Kidney (tissue), 14 donors: ENCODE data around the gene DNMBP. TPM values are rescaled to one million over a fixed set of nuclear protein-coding genes. Genes with fewer than 3 reads are reported as not detected.
A peak's percentile ranks its signal among the peaks of the same experiment; 100 is the strongest.

Experiments
- DNase-seq, 5 donors: peaks; one replicate each; pipeline ENCODE4 v3.0.0-alpha.2; 2013 to 2020
- FAIRE-seq: peaks from 2 replicates; lab custom pipeline; 2012; peaks lifted over from hg19 to GRCh38; lab: Jason Lieb, UNC
- H3K27ac ChIP-seq, 2 donors: one replicate each; pipeline ENCODE4 v1.7.0; 2013; ENCODE audit warnings: low read depth in 2 of 2, low read length in 2 of 2, inconsistent platforms in 1 of 2
- H3K27me3 ChIP-seq: one replicate; pipeline ENCODE4 v1.7.1; 2013; ENCODE audit warnings: low read length, inconsistent platforms; ENCODE audit not compliant: control insufficient read depth, insufficient read depth
- H3K36me3 ChIP-seq, 3 donors: one replicate each; pipeline versions ENCODE4 v1.7.0 to v1.7.1; 2013; ENCODE audit warnings: low read length in 3 of 3, control low read depth in 1 of 3, inconsistent platforms in 1 of 3; ENCODE audit not compliant: insufficient read depth in 3 of 3, control insufficient read depth in 2 of 3
- H3K4me1 ChIP-seq, 3 donors: one replicate each; pipeline versions ENCODE4 v1.7.0 to v1.7.1; 2013; ENCODE audit warnings: low read length in 3 of 3, inconsistent platforms in 1 of 3, low read depth in 1 of 3; ENCODE audit not compliant: control insufficient read depth in 2 of 3, insufficient read depth in 2 of 3
- H3K4me3 ChIP-seq, 3 donors: one replicate each; pipeline versions ENCODE4 v1.7.0 to v1.8.1; 2013; ENCODE audit warnings: low read length in 3 of 3, control low read depth in 1 of 3, inconsistent platforms in 1 of 3
- H3K9ac ChIP-seq, 3 donors: one replicate each; pipeline versions ENCODE4 v1.7.0 to v1.7.1; 2013; ENCODE audit warnings: low read length in 3 of 3, control low read depth in 1 of 3, inconsistent platforms in 1 of 3
- H3K9me3 ChIP-seq, 3 donors: one replicate each; pipeline versions ENCODE4 v1.7.0 to v1.7.1; 2013; ENCODE audit warnings: low read length in 3 of 3, control low read depth in 1 of 3, inconsistent platforms in 1 of 3; ENCODE audit not compliant: control insufficient read depth in 2 of 3, insufficient read depth in 1 of 3
- intact Hi-C: fragments of 100-400 bp; cut with DNase I; formaldehyde crosslinking; loops from one replicate; pipeline ENCODE4 v1.11.1; 2022
- polyA plus RNA-seq: library from polyadenylated mRNA; stranded (reverse); fragments of 350-450 nt; fragmentation: Illumina TruSeq; extraction: RNeasy Lipid Tissue Mini Kit (QIAGEN cat#74804); gene quantifications from one replicate; pipeline ENCODE4 v1.2.3, GENCODE V29; 2014; ENCODE audit warnings: low read depth, low replicate concordance; ENCODE audit not compliant: insufficient read depth
- total RNA-seq: library from RNA; stranded (reverse); fragmentation: NEBNext Ultra II Directional; extraction: Animal tissue kit (Norgen Biotek cat#: 25700); gene quantifications from one replicate; pipeline ENCODE4 v1.2.1, GENCODE V29; 2021
- TF ChIP-seq, protein P1 (sequence below): IDR thresholded peaks from 3 replicates; pipeline ENCODE4 v1.5.1; 2012; ENCODE audit warnings: mild to moderate bottlenecking, moderate library complexity, borderline replicate concordance; ENCODE audit not compliant: insufficient read depth; ENCODE audit errors: extremely low read depth
- donor health status: control.
- donor health status: control.
- donor health status: control.
- donor health status: control.
- donor health status: control.
- donor health status: DM: yes; HTN: yes; CAD: no.
- donor health status: Normal renal cell carcinoma (clear cell type).

DNMBP gene
- total and polyA plus RNA-seq, 2 donors from 2014 or later, result 11.6 to 23.7 TPM

DNA sequence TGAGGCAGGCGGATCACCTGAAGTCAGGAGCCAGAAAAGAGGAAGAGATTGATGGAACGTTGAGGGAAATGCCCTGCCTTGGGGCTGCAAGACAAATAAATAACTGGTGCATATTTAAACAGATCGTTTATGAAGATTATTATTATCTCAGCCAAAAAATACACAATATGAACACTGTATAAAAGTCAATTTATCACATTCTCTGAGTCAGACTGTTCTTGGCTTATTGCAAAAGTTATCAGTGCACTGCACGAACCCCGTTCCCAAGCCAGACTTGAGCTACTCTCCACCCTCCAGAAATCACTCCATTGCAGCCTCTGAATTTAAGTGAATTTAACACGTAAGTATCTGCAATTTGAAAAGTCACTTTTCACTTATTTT is 1.6 kb downstream of the DNMBP start:
- Histone ChIP-seq H3K27me3 (no peaks in the 10 kb centered on the region), H3K4me1 (peaks cover 2 to 12% (median 10%) of the 10 kb centered on the region in 3 donors), H3K36me3 (no peaks in the 10 kb centered on the region), H3K27ac (no peak overlapping the region), H3K9ac (no peak overlapping the region), H3K4me3 (peak overlapping the region in 2 of 3 donors; percentile 87 to 94), H3K9me3 (no peaks in the 10 kb centered on the region)
- intact Hi-C loops, result no loop called here
- no peak for DNase-seq
- FAIRE-seq, result no peak
- TF ChIP-seq, protein P1, sequence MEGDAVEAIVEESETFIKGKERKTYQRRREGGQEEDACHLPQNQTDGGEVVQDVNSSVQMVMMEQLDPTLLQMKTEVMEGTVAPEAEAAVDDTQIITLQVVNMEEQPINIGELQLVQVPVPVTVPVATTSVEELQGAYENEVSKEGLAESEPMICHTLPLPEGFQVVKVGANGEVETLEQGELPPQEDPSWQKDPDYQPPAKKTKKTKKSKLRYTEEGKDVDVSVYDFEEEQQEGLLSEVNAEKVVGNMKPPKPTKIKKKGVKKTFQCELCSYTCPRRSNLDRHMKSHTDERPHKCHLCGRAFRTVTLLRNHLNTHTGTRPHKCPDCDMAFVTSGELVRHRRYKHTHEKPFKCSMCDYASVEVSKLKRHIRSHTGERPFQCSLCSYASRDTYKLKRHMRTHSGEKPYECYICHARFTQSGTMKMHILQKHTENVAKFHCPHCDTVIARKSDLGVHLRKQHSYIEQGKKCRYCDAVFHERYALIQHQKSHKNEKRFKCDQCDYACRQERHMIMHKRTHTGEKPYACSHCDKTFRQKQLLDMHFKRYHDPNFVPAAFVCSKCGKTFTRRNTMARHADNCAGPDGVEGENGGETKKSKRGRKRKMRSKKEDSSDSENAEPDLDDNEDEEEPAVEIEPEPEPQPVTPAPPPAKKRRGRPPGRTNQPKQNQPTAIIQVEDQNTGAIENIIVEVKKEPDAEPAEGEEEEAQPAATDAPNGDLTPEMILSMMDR, result no peak

DNA sequence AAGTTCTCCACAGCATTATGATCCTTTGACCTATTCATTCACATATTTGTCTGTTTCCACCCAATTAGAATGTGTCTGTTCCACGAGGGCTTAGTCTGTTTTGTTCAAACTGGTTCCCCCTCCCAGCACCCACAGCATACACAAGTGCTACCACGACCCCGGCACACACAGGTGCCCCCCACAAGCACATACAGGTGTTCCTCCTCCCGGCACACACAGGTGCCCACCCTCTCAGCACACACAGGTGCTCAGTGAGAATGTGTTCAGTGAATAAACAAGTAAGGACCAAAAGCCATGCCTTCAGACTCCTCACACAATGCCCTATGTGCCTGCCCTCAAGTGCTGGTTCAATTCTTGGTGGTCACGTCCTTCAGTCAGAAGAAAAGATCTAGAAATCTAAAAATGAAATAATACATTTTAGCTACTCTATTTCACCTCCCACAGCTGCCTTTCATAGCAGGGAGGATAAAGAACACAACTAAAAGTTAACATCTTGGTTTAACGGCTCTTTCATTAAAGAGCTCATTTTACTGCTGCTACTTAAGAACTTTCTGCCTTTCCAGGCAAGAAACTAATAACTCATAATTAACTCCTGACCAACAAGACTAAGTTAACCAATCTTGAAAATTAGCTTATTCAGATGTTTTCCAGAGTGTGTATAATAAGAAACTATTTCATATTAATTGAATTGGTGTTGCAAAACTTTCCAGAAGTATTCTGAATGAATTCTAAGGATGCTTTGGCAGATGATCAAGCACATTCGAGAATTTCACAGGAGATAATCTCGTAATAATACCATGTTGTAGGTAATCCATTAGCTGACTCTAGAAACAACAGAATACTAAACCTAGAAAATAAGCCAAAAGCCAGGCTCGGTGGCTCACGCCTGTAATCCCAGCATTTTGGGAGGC is 2.3 kb downstream of the DNMBP start:
- peak overlapping the region in 1 of 3 donors; percentile 94 for H3K4me3 ChIP-seq
- H3K9ac ChIP-seq, result no peak overlapping the region
- intact Hi-C loops, result no loop called here

DNA sequence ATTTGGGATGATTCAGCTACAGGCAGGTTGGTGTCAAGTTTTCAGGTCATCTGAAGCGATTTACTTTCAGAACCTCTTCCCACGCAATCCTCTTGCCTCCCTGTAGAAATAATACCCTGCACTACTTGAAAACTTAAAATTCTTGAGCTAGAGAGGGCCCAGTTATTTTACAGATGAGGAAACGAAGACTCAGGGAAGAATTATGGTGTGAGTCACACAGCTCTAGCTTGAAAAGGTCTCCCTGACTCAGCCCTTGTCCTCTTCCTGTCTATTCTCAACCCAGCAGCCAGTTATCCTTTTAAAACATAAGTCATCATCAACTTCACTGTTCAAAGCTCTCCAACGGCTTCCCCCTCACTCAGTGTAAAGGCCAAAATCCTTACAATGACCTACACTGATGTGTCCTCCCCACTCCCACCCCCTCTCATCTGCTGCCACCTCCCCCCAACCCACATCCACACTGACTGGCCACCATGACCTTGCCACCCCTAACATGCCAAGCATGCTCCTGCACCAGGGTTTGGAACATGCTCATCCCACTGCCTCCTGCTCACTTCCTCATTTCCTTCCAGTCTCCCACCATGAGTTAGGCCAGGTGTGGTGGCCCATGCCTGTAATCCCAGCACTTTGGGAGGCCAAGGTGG is 3.4 kb downstream of the DNMBP start:
- Histone ChIP-seq H3K4me1 (peaks cover 2 to 12% (median 10%) of the 10 kb centered on the region in 3 donors), H3K27me3 (no peaks in the 10 kb centered on the region), H3K27ac (no peak overlapping the region), H3K9me3 (no peaks in the 10 kb centered on the region), H3K36me3 (no peaks in the 10 kb centered on the region), H3K4me3 (no peak overlapping the region), H3K9ac (no peak overlapping the region)
- TF ChIP-seq, protein P1, result no peak
- DNase-seq (peak in 1 of 5 donors; percentile 46), FAIRE-seq (no peak)
- intact Hi-C loops, result no loop called here

More for the DNA sequence above, 2.3 kb downstream of the DNMBP start:
- Histone ChIP-seq H3K9me3 (no peaks in the 10 kb centered on the region), H3K27me3 (no peaks in the 10 kb centered on the region), H3K27ac (no peak overlapping the region), H3K36me3 (no peaks in the 10 kb centered on the region), H3K4me1 (peaks cover 2 to 12% (median 10%) of the 10 kb centered on the region in 3 donors)
- FAIRE-seq (no peak), DNase-seq (no peak)
- TF ChIP-seq, protein P1, result no peak
